H1 (cell line): ENCODE results near the gene NAP1L1.

Experiments used
- CBX5 ChIP-seq: fragments of 300-800, 300-1000 bp; sonication (generic); IDR thresholded peaks from 2 replicates; pipeline ENCODE4 v1.7.1; 2016; ENCODE audit warnings: antibody characterized with exemption, low read length, low read depth
- CHD2 ChIP-seq: IDR thresholded peaks from 2 replicates; pipeline ENCODE4 v1.6.1; 2012; ENCODE audit warnings: low read length, improper control_type of control experiment
- CREB1 ChIP-seq: IDR thresholded peaks from 2 replicates; pipeline ENCODE4 v1.6.1; 2012; ENCODE audit warnings: inconsistent platforms
- EZH2 ChIP-seq: fragments of 200-600 bp; sonication (generic); IDR thresholded peaks from 2 replicates; pipeline ENCODE4 v1.7.1; 2012; ENCODE audit warnings: low read depth, mild to moderate bottlenecking, moderate library complexity, low read length, inconsistent platforms; ENCODE audit not compliant: severe bottlenecking
- GABPA ChIP-seq: IDR thresholded peaks from 2 replicates; pipeline ENCODE4 v1.6.1; 2011; ENCODE audit warnings: mild to moderate bottlenecking, low read length, moderate library complexity, borderline replicate concordance; ENCODE audit not compliant: insufficient read depth
- HDAC6 ChIP-seq: IDR thresholded peaks from one replicate; pipeline ENCODE4 v1.7.1; 2012; ENCODE audit warnings: low read depth, mild to moderate bottlenecking, inconsistent platforms, low read length, moderate library complexity
- MAFK ChIP-seq: IDR thresholded peaks from 2 replicates; pipeline ENCODE4 v1.6.1; 2012; ENCODE audit warnings: low read depth, mild to moderate bottlenecking, improper control_type of control experiment, low read length
- PHF8 ChIP-seq: fragments of 200-600 bp; sonication (generic); conservative IDR thresholded peaks from 2 replicates; pipeline ENCODE4 v1.7.1; 2012; ENCODE audit warnings: low read depth, mild to moderate bottlenecking, inconsistent platforms, low read length, moderate library complexity
- POLR2A ChIP-seq, 2 experiments: IDR thresholded peaks; 1 replicate in 1 of 2; 2 replicates in 1 of 2; pipeline ENCODE4 v1.6.1; 2011; ENCODE audit warnings: low read depth in 2 of 2, low read length in 2 of 2, mild to moderate bottlenecking in 2 of 2; ENCODE audit errors: control extremely low read depth in 1 of 2
- POLR2AphosphoS5 ChIP-seq: IDR thresholded peaks from 2 replicates; pipeline ENCODE4 v1.6.1; 2011; ENCODE audit warnings: low read depth, low read length
- SP4 ChIP-seq: IDR thresholded peaks from 2 replicates; pipeline ENCODE4 v1.6.1; 2012; ENCODE audit warnings: low read length, inconsistent platforms
- TF ChIP-seq, protein P1 (sequence below), 3 experiments: IDR thresholded peaks; 1 replicate in 2 of 3; 2 replicates in 1 of 3; pipeline versions ENCODE4 v1.5.1 to v1.6.1; 2011; ENCODE audit warnings: low read length in 3 of 3, mild to moderate bottlenecking in 3 of 3, inconsistent platforms in 2 of 3, low read depth in 1 of 3, moderate library complexity in 1 of 3; ENCODE audit not compliant: insufficient read depth in 1 of 3; ENCODE audit errors: control extremely low read depth in 1 of 3
- TF ChIP-seq, protein P2 (sequence below): IDR thresholded peaks from 2 replicates; pipeline ENCODE4 v1.6.1; 2012; ENCODE audit warnings: low read length, inconsistent platforms

DNA sequence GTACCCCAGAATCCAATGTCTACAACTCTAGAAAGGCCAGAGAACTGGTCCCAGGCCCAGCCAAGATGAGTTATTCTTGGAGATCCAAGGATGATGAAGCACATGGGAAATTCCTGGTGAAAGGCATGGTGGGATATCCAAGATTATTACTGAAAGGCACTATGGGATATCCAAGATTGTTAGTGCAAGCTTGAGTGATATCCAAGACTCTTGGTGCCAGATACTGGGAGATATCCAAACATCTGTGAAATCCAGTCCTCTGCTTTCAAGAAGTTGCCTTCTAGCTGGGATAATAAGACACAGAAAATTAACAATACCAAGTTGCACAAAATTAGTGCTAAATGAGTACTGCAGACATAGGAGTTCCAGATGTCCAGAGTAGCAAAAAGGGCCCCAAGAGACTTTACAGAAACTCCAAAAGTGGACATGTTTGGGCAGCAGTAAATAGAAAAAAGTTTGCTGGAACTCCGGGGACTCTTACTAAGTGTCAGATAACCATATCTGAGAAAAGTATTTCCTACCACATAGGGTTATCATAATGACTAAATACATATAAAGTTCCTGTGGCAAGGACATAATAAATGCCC, 87.5 kb downstream of the NAP1L1 start:
- TF ChIP-seq CREB1, result no peak
- TF ChIP-seq MAFK, result no peak
- TF ChIP-seq POLR2A (IDR thresholded peaks at IDR 0.05; ENCODE audit: control extremely low read depth in 1 of 2, low read depth in 2 of 2, low read length in 2 of 2), result no peak
- TF ChIP-seq, protein P1, sequence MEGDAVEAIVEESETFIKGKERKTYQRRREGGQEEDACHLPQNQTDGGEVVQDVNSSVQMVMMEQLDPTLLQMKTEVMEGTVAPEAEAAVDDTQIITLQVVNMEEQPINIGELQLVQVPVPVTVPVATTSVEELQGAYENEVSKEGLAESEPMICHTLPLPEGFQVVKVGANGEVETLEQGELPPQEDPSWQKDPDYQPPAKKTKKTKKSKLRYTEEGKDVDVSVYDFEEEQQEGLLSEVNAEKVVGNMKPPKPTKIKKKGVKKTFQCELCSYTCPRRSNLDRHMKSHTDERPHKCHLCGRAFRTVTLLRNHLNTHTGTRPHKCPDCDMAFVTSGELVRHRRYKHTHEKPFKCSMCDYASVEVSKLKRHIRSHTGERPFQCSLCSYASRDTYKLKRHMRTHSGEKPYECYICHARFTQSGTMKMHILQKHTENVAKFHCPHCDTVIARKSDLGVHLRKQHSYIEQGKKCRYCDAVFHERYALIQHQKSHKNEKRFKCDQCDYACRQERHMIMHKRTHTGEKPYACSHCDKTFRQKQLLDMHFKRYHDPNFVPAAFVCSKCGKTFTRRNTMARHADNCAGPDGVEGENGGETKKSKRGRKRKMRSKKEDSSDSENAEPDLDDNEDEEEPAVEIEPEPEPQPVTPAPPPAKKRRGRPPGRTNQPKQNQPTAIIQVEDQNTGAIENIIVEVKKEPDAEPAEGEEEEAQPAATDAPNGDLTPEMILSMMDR (IDR thresholded peaks at IDR 0.05; ENCODE audit: control extremely low read depth in 1 of 3, insufficient read depth in 1 of 3, low read depth in 1 of 3, low read length in 3 of 3), result no peak
- no peak for TF ChIP-seq PHF8
- TF ChIP-seq POLR2AphosphoS5, result no peak
- TF ChIP-seq GABPA, result no peak
- no peak for TF ChIP-seq SP4
- TF ChIP-seq EZH2, result no peak
- no peak for TF ChIP-seq CBX5
- TF ChIP-seq, protein P2, sequence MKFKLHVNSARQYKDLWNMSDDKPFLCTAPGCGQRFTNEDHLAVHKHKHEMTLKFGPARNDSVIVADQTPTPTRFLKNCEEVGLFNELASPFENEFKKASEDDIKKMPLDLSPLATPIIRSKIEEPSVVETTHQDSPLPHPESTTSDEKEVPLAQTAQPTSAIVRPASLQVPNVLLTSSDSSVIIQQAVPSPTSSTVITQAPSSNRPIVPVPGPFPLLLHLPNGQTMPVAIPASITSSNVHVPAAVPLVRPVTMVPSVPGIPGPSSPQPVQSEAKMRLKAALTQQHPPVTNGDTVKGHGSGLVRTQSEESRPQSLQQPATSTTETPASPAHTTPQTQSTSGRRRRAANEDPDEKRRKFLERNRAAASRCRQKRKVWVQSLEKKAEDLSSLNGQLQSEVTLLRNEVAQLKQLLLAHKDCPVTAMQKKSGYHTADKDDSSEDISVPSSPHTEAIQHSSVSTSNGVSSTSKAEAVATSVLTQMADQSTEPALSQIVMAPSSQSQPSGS, result no peak
- no peak for TF ChIP-seq CHD2
- TF ChIP-seq HDAC6, result no peak
